VCaP (cell line): Measurements from ENCODE around the gene BRD3OS.

Source experiments
- H3K27ac ChIP-seq: fragments of 450-650 bp; 2 replicates; pipeline ENCODE4 v1.5.1; 2017
- TF ChIP-seq, protein P1 (sequence below): fragments of 450-650 bp; conservative IDR thresholded peaks from 2 replicates; pipeline ENCODE4 v1.5.1; 2017; ENCODE audit warnings: mild to moderate bottlenecking, moderate library complexity

Gene BRD3OS

DNA sequence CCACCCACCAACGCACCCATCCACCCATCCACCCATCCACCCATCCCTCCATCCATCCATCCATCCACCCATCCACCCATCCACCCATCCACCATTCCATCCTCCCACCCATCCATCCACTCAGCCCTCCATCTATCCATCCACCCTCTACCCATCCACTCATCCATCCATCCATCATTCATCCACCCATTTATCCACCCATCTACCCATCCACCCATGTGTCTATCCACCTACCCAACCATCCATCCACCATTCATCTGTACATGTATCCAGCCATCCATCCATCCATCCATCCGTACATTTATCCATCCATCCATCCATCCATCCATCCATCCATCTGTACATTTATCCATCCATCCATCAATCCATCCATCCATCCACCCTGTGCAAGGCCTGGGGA, 22.0 kb upstream of the BRD3OS start:
- H3K27ac ChIP-seq, result no peak overlapping the region
- TF ChIP-seq, protein P1, sequence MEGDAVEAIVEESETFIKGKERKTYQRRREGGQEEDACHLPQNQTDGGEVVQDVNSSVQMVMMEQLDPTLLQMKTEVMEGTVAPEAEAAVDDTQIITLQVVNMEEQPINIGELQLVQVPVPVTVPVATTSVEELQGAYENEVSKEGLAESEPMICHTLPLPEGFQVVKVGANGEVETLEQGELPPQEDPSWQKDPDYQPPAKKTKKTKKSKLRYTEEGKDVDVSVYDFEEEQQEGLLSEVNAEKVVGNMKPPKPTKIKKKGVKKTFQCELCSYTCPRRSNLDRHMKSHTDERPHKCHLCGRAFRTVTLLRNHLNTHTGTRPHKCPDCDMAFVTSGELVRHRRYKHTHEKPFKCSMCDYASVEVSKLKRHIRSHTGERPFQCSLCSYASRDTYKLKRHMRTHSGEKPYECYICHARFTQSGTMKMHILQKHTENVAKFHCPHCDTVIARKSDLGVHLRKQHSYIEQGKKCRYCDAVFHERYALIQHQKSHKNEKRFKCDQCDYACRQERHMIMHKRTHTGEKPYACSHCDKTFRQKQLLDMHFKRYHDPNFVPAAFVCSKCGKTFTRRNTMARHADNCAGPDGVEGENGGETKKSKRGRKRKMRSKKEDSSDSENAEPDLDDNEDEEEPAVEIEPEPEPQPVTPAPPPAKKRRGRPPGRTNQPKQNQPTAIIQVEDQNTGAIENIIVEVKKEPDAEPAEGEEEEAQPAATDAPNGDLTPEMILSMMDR, result no peak

- TF ChIP-seq, protein P1, result no peak
- no peak overlapping the region for H3K27ac ChIP-seq
Observed at GRCh38 chr9:134004131-134004873, 21.0 kb upstream of the BRD3OS start.

- TF ChIP-seq, protein P1, result no peak
Observed at GRCh38 chr9:134004881-134005280, 20.4 kb upstream of the BRD3OS start.

DNA sequence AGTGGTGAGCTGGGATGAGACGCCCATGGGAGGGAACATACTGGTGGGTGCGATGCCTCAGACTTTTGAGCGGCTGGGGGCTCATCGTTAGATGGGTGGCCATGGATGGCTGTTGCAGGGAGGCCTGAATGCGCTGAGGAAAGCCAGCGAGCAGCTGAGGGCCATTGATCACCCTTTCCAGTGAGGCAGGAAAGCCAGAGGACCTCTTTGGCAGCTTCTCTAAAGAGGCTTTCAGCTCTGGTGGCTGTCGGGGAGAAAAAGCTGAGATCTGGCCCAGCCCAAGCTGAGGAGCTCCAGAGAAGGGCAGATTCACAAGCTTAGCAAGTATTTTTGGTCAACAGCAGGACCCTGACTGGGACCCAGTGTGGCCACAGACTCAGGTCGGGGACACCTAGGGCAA, 19.9 kb upstream of the BRD3OS start:
- no peak overlapping the region for H3K27ac ChIP-seq
- TF ChIP-seq, protein P1, result no peak

More at GRCh38 chr9:134004881-134005280, 20.4 kb upstream of the BRD3OS start:
- no peak overlapping the region for H3K27ac ChIP-seq

DNA sequence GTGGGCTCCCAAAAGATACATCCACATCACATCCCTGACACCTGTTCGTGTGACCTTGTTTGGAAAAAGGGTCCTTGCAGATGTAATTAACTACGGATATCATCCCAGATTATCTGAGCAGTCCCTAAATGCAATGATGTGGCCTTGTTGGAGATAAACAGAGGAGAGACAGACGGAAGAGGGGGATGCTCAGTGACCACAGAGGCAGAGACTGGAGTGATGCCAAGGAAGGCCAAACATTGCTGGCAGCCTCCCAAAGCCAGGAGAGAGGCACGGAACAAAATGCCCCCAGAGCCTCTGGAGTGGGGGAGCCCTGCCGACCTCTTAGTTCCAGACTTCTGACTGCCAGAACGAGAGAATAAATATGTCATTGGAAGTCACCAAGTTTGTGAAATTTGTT, 18.1 kb upstream of the BRD3OS start:
- no peak overlapping the region for H3K27ac ChIP-seq
- TF ChIP-seq, protein P1, result no peak

DNA sequence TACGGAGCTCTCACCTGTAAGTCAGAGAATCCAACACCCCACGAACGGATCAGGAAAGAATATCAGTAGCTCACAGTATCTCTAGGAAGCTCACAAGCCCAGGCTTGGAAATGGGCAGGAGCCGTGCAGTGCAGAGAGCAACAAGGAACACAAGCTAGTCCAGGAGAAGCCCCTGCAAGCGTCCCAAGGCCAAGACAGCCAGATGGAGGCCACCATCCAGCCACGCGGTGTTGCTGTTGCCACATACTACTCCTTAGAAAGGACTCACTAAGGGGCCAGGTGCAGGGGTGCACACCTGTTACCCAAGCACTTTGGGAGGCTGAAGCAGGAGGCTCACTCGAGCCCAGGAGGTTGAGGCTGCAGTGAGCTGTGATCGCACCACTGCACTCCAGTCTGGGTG, 17.7 kb upstream of the BRD3OS start:
- TF ChIP-seq, protein P1, result no peak
- H3K27ac ChIP-seq, result no peak overlapping the region

- no peak overlapping the region for H3K27ac ChIP-seq
- TF ChIP-seq, protein P1, result no peak
Observed at GRCh38 chr9:134010310-134011173, 14.7 kb upstream of the BRD3OS start.
